Measurements from ENCODE around the gene FBXO24.
"Not testable (repeated sequence)": the region's sequence is repeated elsewhere in the genome, so short reads cannot be mapped to it uniquely, and the experiment has no call there.

FBXO24 gene, protein sequence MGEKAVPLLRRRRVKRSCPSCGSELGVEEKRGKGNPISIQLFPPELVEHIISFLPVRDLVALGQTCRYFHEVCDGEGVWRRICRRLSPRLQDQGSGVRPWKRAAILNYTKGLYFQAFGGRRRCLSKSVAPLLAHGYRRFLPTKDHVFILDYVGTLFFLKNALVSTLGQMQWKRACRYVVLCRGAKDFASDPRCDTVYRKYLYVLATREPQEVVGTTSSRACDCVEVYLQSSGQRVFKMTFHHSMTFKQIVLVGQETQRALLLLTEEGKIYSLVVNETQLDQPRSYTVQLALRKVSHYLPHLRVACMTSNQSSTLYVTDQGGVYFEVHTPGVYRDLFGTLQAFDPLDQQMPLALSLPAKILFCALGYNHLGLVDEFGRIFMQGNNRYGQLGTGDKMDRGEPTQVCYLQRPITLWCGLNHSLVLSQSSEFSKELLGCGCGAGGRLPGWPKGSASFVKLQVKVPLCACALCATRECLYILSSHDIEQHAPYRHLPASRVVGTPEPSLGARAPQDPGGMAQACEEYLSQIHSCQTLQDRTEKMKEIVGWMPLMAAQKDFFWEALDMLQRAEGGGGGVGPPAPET

DNA sequence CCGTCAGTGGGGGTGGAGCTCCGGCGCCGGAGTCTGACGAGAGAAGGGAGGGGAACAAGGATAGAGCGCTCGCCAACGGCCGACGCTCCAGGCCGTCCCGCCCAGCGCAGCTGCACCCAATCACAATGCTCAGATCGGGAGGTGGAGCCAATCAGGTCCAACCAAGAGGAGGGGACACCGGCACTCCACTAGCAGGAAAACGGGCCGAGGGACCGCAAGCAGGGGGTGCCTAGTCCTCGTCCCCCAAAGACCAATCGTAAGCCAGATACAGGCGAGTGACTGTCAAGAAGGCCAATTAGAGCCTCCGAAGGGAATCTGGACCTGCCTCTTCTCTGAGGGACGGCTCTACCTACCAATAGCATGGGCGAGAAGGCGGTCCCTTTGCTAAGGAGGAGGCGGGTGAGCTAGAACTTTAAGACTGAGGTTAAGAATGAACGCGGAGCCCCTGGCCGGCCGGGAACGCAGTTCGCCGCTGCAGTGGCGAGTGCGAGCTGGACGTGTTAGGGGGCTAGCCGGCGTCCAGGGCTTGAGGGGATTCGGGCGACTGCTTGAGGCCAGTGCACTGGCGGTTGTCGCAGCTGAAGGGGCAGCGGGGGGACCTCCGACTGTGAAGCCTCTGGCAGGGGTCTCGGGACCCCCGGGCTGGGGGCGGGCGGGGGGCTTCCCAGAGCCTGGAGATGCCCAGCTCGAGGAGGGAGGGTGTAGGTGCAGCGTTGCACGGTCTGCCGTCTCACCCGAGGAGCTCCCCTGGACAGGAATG is at the start of gene FBXO24:
Gene FBXO24 (plus strand): TSS at position 63 of the 760 bp plus-strand sequence. CDS start 298 bp downstream, at position 361.
- peak; percentile 100 for DNase-seq

DNA sequence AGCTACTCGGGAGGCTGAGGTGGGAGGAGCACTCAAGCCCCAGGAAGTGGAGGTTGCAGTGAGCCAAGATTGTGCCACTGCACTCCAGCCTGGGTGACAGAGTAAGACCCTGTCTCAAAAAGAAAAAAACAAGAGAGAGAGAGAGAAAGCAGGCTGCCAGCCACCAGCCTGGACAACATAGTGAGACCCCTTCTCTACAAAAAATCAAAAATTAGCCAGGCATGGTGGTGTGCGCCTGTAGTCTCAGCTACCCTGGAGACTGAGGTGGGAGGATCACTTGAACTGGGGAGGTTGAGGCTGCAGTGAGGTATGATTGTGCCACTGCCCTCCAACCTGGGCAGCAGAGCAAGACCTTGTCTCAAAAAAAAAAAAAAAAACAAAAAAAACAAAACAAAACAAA is 49.4 kb upstream of the FBXO24 start:
- not testable (repeated sequence) for DNase-seq

DNA sequence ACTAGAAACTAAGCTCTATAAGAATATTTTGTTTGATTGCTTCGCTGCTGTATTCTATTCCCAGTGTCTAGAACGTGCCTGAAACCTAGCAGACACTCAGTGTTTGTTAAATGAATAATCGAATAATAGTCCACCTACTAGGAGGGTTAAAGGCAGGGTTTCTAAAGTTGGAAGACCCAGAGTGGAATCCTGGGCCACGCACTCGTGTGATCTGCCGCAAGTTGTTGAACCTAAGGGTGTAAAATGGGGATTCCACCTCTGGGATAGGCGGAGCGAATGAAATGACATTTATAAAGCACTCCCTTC is 47.8 kb upstream of the FBXO24 start:
- DNase-seq = no peak

DNA sequence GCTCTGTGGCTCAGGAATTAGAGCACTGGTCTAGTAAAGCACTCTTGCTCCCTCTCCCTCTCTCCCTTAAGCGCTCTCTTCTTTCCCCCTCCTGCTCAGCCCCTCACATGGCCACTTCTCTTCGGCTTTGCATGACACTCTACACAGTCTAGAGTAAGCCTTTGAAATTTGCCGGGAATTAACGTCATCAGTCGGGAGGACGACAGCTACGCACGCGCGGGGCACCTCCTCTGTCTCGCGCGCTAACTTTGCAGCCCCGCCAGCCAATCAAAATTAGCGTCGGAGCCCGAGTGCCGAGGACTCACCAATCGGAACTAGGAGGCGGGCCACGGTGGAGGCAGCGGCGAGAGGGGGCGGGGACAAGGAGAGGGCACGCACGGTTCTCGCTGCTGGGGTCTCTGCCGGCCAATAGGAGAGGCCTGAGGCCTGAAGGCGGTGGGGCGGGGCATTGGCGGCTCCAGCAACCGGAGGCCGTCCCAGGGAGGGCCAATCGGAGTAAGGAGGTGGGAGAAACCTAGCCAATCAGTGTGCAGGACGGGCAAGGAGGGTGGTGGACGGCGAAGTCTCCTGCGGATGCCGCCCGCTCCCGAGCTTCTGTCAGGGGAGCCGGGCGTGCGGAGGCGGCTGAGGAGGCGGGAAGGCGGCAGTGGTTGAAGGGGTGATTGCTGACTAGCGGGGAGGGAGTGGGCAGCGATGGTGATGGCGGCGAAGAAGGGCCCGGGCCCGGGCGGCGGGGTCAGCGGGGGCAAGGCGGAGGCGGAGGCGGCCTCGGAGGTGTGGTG is 47.3 kb upstream of the FBXO24 start, which contains the start of gene AGFG2:
Gene AGFG2 (plus strand): TSS at position 550 of the 782 bp plus-strand sequence. CDS start 144 bp downstream, at position 694.
- DNase-seq = peak; percentile 100

DNA sequence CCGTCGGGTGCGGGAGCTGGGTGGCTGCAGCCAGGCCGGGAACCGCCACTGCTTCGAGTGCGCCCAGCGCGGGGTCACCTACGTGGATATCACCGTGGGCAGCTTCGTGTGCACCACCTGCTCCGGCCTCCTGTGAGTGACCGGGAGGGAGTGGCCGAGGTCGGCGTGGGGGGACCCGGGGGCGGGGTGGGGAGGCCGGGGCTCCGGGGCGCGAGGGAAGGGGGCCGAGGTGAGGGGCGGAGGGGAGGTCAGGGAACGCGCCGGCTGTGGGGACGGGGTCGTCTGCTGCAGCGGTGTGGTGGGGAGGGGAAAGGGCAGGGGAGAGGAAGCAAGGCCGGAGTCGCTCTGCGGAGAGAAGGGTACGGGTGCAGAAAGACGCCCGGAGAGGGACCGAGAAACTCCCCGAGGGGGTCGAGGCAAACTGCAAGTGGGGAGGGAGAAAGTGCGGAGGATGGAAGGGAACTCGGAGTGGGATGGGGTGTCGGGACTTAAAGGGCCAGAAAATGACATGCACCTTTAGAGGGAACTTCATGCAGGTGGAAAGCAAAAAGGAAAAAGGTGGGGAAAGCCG is 46.6 kb upstream of the FBXO24 start:
- peak; percentile 51 for DNase-seq

DNA sequence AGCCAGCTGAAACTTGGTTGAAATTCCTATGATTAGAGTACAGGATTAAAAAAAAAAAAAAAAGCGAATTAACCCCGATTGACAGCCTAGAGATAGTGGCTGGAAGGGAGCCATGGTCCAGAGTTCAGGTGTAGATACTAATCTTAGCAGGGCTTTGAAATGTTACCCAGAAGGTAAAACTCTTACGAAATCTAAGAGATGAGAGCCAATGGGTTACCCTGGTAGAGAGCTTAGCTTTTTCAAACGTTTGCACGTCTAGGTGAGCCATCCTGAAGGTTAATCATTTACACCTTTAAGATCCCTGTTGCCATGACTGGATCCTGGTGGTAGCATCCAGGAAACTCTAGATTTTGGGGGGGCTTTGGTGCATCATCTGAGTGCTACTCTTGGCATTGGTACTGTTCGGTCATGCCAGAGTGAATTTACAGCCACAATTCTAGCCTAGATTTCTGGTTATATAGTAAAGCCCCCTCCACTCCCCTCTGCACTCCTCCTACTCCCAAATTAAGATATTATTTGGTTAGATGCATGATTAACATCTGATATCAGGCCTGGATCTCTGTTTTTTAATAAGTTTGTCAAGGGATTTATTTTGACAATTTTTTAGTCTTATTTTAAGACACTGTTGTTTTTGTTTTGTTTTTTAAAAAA is 45.9 kb upstream of the FBXO24 start:
- DNase-seq = peak; percentile 84

DNA sequence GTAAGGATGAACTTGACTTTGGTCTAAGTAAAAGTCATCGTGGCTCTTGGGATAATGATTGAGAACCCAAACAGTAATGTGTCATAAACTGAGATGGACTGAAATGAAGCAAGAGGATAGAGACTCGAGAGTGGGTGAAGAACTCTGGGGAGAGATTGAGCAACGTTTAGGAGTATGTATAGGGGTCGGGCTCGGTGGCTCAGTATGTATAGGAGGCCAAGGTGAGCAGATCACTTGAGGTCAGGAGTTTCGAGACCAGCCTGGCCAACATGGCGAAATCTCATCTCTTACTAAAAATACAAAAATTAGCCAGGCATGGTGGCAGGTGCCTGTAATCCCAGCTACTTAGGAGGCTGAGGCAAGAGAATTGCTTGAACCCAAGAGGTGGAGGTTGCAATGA is 44.8 kb upstream of the FBXO24 start:
- not testable (repeated sequence) for DNase-seq

DNA sequence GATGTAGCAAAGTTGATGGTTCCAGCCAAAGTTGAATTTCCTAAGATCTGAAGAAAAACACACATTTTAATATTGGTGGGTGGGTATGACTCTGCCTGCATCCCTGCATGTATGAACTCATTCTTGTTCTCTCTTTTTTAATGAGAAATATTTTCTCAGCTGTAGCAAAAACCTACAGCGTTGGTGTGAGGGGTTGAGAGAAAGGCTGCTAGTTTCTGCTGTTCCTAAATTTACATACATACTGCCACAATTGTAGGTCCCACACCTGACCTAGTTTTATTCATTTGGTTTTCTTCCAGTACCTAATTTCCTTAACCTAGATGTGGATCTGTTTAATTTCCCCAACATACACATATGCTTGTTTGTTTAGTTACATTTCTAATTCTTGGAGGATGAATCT is 42.5 kb upstream of the FBXO24 start:
- no peak for DNase-seq

DNA sequence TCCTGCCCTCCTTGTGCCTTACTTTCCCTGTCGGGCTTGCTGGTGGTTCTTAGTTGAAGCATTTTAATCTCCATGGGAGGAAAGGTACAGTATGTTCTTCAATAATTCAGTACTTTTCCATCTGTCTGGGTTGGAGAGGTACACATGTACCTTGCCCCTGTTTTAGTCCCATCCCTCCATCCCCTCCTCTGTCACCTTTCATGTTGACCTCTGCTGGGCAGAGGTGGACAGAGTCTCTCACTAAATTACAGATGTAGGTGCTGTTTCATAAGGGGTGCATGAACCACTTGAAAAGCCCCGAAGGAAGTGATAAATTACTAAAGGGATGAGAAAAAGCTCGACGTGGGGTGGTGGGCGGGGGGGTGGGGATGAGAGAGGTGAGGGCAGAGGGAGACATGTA is 41.7 kb upstream of the FBXO24 start:
- DNase-seq = no peak

DNA sequence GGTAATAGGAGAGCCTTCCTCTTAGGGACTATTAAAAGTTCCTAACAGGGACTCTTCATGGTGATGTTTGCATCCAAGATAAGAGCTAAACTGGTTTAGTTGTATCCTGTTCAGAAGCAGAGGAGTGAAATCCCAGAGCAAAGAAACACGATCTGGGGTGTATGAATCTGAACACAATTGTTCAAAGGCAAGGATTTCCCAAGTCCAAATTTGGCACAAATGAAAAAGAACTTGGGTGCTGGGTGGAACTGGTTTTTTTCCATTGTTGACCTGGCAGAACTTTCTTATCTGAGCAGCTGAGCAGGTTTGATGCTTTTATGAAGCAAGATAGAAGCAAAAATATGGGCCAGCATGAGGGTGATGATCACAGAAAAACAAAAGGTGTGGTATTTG is 41.2 kb upstream of the FBXO24 start:
- DNase-seq = peak; percentile 49

DNA sequence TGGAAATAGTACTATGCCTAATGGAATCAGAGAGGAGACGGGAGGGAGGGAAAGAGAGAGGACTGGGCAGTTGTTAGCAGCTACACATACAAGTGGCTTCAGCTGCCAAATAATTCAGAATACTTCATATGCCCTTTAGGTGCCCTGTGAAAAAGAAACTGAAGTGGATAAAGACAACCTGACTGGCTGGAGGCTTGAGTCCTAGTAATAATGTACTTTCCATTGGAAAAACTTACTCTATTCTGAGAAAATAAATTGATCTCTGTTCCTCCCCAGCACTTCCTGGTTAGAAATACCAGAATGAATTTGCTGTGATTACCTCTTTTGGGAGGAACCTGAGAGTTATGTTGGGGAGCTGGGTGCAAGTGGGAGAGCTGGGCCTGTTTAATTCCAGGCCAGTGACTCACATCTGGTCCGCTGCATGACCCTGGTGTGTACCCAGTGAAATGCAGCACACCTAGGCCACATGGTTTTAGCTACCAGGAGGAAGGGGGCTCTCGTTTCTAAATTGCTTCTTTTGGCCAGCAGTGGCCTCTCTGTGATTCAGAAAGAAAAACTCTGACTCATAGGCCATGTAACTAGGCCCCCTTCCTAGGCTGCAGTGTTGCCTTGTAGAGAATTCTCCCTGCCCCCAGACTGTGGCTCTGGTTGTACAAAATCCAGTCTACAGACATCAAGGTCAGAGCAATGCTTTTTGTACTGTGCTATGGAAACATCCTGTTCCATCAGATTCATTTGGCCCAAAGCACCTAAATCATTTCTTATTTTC is 40.6 kb upstream of the FBXO24 start:
- DNase-seq = peak; percentile 75

DNA sequence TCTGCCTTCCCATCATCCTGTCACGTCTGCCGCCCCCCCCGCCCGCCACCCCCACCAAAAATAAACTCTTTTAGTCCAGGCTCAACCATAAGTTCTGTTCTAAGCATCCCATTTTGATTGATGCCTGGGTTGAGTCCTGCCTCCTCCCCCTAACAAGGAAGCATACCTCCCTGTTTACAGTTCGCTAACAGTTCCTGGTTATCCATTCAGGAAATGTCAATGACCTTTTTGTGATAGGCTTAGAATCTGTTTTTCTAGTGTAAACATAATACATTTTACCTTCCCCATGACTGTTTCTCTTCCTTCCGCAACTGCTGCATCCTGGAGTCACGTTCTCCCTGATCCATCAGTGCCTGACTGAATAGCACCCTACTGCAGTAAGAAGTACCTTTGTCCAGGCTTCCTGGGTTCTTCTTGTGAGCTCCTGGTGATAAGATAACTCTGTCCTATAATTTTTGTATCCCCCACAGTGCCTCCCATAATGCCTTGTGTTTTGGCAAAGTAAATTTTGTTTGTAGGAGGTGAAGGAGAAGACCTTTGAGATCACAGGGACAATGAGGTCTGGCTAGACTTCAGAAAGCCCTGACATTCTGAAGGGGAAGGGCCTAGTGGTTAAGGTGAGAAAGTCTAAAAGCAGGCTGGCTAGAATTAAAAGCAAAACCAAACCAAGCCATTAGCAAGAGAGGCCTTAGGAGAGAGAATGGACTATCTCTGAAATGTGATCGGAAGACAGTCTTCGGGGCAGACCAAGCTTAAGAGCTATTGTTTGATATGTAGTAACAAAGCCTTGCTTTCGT is 39.8 kb upstream of the FBXO24 start:
- DNase-seq = peak; percentile 87

DNA sequence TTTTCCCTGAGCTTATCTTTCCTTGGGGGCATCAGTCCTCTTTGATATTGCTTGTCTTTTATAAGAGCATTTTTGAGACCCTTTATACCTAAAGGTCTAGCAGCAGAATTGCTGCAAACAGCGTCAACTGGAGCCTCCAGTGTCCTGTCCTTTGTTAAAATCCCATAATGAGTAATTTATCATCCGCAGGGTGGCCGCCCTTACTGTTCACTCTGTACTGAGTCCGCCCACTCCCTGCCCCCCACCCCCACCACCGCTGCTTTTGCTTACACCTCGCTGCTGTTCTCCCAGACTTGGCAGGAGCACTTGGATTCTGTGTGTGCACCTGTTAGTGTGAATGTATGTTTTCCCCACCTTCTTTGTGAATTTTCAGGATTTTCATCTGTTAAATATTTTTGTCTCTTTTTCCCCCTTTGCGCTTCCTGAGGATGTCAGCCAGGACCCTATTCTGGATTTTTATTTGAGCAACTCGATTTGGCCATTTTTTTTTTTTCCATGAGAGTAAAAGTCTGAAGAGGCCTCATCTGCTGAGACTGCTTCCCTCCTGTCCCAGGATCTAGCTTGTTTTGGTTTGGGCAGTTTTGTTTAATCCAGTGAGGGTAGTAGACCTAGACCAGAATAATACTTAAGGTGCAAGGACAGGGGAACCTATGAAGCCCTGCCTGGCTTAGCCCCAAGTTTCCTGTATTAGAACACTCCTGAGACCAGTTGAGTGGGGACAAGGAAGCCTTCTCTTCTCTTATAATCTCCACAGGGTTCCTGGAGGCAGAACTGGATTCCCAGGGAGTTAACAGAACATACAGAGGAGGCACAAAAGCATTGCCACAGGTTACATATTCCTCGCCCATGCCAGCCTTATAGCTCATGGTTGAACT is 39.0 kb upstream of the FBXO24 start:
- DNase-seq = no peak

DNA sequence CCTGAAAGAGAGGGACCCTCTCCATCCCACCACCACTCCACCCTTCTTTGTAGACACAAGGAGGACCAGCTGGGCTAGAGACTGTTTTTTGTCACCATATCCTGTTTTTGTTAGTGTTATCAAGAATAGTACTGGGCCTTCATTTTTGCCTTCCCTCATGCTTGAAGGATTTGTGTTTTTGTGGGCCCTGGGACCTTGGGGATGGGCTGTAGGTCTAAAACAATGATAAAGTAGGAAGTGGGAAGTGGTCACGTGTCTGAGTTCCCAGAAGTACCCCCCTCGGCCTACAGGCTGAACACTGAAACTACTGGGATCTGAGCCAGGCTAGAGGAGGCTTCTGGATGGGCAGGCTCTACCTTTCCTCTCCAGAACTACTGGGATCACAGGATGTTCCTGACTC is 38.3 kb upstream of the FBXO24 start:
- DNase-seq = no peak

DNA sequence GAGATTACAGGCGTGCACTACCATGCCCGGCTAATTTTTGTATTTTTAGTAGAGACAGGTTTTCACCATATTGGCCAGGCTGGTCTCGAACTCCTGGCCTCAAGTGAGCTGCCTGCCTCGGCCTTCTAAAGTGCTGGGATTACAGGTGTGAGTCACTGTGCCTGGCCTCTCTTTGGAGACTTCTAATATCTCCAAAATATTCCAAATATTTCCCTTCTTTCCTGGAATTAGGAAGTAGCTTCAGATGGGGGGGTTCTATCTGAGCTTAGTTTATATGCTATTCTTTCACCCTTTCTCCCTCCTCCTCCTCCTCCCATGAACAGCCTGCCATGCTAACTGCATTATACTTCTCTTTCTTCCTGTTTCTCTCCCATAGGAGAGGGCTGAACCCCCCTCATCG is 37.7 kb upstream of the FBXO24 start:
- DNase-seq = not testable (repeated sequence)

DNA sequence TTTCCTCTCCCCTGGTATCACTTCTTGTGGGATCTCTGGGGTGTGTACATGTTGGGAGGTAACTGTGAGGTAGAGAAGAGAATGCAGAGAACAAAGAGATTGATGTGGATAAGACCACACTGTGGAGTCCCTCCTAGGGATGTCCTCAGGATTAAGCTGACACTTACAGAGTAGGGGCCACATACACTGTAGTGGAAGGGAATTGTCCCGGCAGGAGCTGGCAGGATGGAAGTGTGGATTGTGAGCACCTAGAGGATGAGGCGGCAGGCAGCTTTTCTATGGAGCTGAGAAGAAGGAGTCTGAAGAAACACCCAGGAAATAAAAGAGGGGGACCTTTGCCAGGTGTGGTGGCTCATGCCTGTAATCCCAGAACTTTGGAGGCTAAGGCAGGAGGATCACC is 33.6 kb upstream of the FBXO24 start:
- DNase-seq = no peak

DNA sequence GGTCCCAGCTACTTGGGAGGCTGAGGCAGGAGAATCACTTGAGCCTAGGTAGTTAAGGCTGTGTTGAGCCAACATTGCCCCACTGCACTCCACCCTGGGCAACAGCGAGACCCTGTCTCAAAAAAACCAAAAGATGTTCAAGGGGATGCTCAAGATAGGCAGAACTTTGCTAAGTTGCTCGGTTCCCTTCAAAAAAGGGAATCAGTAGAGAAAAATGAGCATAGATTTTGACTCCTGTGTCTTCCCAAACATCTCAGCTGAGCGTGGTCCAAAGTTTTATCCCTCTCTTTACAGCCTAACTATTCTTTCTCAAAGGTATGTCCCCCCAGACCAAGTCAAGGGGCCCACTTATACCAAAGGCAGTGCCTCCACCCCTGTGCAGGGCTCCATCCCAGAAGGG is 33.1 kb upstream of the FBXO24 start:
- no peak for DNase-seq

DNA sequence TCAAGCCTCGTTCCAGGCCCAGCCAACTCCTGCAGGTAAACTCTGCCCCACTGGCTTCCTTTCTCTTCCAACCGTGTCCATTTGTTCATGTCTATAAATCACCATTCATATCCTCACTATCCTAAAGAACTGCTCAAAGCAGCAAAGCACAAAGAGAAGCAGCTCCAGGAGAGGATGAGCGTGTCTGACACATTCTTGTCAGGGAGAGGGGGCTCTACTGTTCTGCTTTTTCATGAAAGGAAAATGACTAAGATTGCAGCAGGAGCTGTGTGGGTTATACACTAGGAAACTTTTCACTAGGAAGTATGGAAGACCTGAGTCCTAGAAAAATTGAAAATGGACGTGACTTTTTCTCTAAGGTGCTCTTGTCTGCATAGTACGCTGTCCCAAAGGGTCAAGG is 30.4 kb upstream of the FBXO24 start:
- DNase-seq = no peak

DNA sequence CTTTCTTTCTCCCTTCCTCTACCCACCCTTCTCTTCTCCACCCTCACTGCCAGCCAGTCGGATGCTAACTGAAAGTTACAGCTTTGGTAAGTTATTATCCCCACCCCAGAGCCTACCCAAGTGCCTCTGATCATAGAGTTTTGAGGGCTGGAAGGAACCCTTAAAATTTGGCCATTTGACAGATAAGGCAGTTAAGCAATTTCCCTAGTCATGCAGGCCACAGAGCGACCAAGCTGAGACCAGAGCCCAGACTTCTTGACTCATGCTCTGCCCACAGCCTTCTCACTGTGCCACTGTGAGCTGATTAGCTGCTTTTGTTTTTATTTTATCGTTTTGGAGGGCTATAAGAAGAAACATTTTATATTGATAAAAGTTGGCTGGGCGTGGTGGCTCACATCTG is 29.6 kb upstream of the FBXO24 start:
- no peak for DNase-seq

DNA sequence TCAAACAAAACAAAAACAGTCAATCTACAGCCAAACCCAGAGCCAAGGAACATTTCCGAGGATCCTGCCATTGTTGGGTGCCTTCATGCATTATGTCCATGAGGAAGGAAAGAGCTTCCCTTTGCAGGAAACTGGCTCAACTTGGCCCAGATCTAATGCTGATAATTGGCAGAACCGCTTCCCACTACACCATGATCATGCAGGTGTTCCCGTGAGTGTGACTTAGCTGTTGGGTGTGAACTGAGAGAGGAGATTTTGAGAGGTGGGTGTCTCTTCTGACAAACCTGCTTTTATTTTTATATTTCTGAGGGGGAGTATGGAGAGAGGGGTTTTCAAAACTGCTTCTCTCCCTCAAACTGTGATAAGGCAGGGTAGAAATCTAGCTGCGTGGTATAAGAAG is 27.0 kb upstream of the FBXO24 start:
- DNase-seq = no peak

All from DMS53 (cell line).